Testis (tissue), 2 donors: ENCODE results near the gene RTF1.

Source experiments
- CTCF ChIP-seq, 3 experiments: fragments of 450-650 bp in 2 of 3; fragments of 200-600 bp in 1 of 3; sonication (generic) in 1 of 3; IDR thresholded peaks; one replicate each; pipeline ENCODE4 v1.5.1; 2016 to 2019; ENCODE audit warnings: antibody characterized with exemption in 3 of 3, mild to moderate bottlenecking in 2 of 3, moderate library complexity in 1 of 3
- POLR2A ChIP-seq: fragments of 450-650 bp; IDR thresholded peaks from one replicate; pipeline ENCODE4 v1.6.1; 2017; ENCODE audit warnings: antibody characterized with exemption, mild to moderate bottlenecking, moderate library complexity

DNA sequence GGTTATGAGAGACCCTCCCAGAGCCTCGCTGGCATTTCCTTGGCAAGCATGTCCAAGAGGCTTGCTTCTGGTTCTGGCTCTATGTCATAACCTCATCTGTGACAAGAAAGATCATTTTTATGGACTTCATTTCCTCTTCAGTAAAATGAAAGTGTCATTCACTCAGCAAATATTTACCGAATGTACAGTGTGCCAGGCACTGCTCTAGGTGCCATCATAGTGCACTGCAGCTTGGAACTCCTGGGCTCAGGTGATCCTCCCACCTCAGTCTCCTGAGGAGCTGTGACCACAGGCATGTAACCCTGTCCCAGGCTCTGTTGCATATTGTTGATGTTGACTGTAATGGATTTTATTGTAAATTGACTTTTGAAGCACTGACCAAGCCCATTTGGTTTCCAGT is 58.0 kb downstream of the RTF1 start:
- TF ChIP-seq POLR2A = no peak
- no peak for TF ChIP-seq CTCF (IDR thresholded peaks at IDR 0.05)
